Natural killer cell (primary cell): Measurements from ENCODE around the gene ACLY. TPM values are rescaled to one million over a fixed set of nuclear protein-coding genes. Genes with fewer than 3 reads are reported as not detected.

Experiments used
- ATAC-seq, 3 donors: fragments of 150-1000 bp in 2 of 3; fragments of 200-7000 bp in 1 of 3; cut with Tn5 transposase; 1 replicate in 1 of 3; 2 replicates in 2 of 3; pipeline ENCODE4 v1.10.0; 2021; ENCODE audit warnings: mild to moderate bottlenecking in 2 of 3, moderate library complexity in 2 of 3
- DNase-seq, 2 donors: peaks; one replicate each; pipeline versions ENCODE4 v3.0.0 to v3.0.0-alpha.2; 2013 to 2021; ENCODE audit warnings: mixed read lengths in 1 of 2
- H3K27ac ChIP-seq: one replicate; pipeline ENCODE4 v1.5.1; 2013; ENCODE audit warnings: mild to moderate bottlenecking, low read length
- H3K27me3 ChIP-seq: one replicate; pipeline ENCODE4 v1.6.1; 2013; ENCODE audit warnings: low read length; ENCODE audit not compliant: control insufficient read depth, insufficient read depth
- H3K36me3 ChIP-seq: one replicate; pipeline ENCODE4 v1.6.1; 2013; ENCODE audit warnings: low read length; ENCODE audit not compliant: control insufficient read depth, insufficient read depth
- H3K4me1 ChIP-seq: one replicate; pipeline ENCODE4 v1.6.1; 2013; ENCODE audit warnings: low read length; ENCODE audit not compliant: control insufficient read depth, insufficient read depth
- H3K4me3 ChIP-seq: one replicate; pipeline ENCODE4 v1.5.1; 2013; ENCODE audit warnings: low read length
- H3K9me3 ChIP-seq: one replicate; pipeline ENCODE4 v1.6.1; 2013; ENCODE audit warnings: low read length; ENCODE audit not compliant: control insufficient read depth, insufficient read depth
- H3K27ac Mint-ChIP-seq, 2 donors: one replicate each; pipeline ENCODE4 v1.8.0; 2022; ENCODE audit warnings: mild to moderate bottlenecking in 2 of 2, mixed read lengths in 2 of 2, moderate library complexity in 1 of 2
- H3K27me3 Mint-ChIP-seq, 2 donors: one replicate each; pipeline ENCODE4 v1.8.0; 2022; ENCODE audit warnings: low read depth in 2 of 2, mixed read lengths in 2 of 2
- H3K36me3 Mint-ChIP-seq: one replicate; pipeline ENCODE4 v1.8.0; 2022; ENCODE audit warnings: mixed read lengths
- H3K4me1 Mint-ChIP-seq, 2 donors: one replicate each; pipeline ENCODE4 v1.8.0; 2022; ENCODE audit warnings: mixed read lengths in 2 of 2
- H3K4me3 Mint-ChIP-seq: one replicate; pipeline ENCODE4 v1.8.0; 2022; ENCODE audit warnings: mild to moderate bottlenecking, moderate library complexity, mixed read lengths
- H3K9me3 Mint-ChIP-seq, 2 donors: one replicate each; pipeline ENCODE4 v1.8.0; 2022; ENCODE audit warnings: mixed read lengths in 2 of 2
- CTCF ChIP-seq: fragments of 200-600 bp; IDR thresholded peaks from one replicate; pipeline ENCODE4 v1.8.0; 2022; ENCODE audit warnings: antibody characterized with exemption
- WGBS: methylation state at CpG from one replicate; pipeline ENCODE4 v1.1.7; 2013; ENCODE audit warnings: missing lambda C conversion rate; ENCODE audit not compliant: insufficient coverage; 5-methylcytosine and 5-hydroxymethylcytosine counted together
- intact Hi-C: fragments of 100-400 bp; cut with micrococcal nuclease; formaldehyde crosslinking; loops from one replicate; pipeline ENCODE4 v1.14.2; 2022
- total RNA-seq, 4 donors: library from RNA; stranded (reverse); fragments of 120-200 nt in 1 of 4; gene quantifications; one replicate each; pipeline versions ENCODE4 v1.2.3 to v1.2.4, GENCODE V29; 2013 to 2022

ACLY gene
- total RNA-seq, 3 donors from 2014 or later (not counting 1 experiment from before 2014, with no cell fraction given): 86.5 to 106 (median 106) TPM

DNA sequence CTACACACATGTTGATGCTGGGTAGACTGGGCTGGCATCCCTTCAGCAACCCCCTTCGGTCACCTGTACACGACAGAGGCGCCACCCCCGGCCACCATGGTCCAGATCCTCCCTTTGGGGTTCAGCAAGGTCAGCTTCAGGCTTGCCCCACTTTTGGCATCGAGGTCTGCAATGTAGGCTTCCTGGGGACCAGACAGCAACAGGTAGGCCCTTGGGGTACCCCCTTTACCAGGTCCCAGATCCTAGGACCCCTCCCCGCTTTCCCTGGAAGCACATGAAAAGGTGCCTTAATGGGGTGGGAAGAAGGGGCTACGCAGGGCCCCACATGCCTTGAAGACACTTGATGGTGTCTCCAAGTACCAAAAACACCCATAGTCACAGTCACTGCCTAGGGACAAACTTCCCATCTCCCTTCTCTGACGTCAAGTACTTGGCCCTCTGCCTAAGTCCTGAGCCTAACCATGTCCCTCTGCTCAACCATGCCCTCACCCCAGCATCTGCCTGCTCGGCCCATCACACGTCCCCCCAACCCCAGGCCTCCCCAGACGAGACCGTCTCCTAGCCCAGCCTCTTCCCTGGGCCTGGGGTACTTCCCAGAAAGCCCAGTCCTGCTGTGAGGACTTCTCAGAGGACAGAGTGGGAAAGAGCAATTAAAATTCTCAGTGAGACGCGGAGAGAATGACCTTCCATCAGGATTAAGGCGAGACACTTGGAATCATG, 12.1 kb downstream of the ACLY start:
- H3K4me1 ChIP-seq: no peaks in the 10 kb centered on the region
- no peak overlapping the region for H3K4me3 ChIP-seq
- no peaks in the 10 kb centered on the region for H3K27me3 Mint-ChIP-seq
- intact Hi-C loops: no loop called here
- DNase-seq (no peak), ATAC-seq (no peak)
- no peak overlapping the region for H3K27ac ChIP-seq
- no peak overlapping the region for H3K4me3 Mint-ChIP-seq
- H3K36me3 Mint-ChIP-seq: peaks cover 9% of the 10 kb centered on the region
- H3K9me3 ChIP-seq: no peaks in the 10 kb centered on the region
- H3K27ac Mint-ChIP-seq: no peak overlapping the region
- no peaks in the 10 kb centered on the region for H3K9me3 Mint-ChIP-seq
- H3K36me3 ChIP-seq: peaks cover 84% of the 10 kb centered on the region
- no peaks in the 10 kb centered on the region for H3K27me3 ChIP-seq
- no peak for TF ChIP-seq CTCF
- peaks cover 0 to 8% of the 10 kb centered on the region in 2 donors for H3K4me1 Mint-ChIP-seq
- 96% methylated on average over 15 of the region's 15 CpGs for WGBS

DNA sequence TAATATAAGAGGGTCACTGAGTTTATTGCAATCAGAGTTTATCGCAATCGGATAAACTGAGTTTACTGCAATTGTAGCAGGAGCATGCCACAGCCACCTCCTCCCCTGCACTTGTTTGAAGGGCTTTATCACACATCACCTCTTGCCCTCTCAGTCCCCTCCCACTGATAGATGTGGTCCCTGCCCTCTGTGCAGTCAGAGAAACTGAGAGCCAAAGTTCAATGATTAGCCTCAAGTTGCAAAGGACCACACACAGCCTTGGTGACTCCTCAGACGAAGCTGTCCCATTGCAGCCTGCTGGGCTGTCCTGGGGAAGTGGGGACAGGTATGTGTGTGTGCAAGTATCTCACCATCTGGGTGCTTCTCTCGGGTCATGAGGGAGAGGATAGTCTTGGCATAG, 13.6 kb downstream of the ACLY start:
- Mint-ChIP-seq H3K27me3 (no peaks in the 10 kb centered on the region), H3K36me3 (peaks cover 18% of the 10 kb centered on the region), H3K4me3 (no peak overlapping the region), H3K9me3 (no peaks in the 10 kb centered on the region), H3K4me1 (peaks cover 0 to 8% of the 10 kb centered on the region in 2 donors), H3K27ac (no peak overlapping the region)
- peaks cover 83% of the 10 kb centered on the region for H3K36me3 ChIP-seq
- no peaks in the 10 kb centered on the region for H3K9me3 ChIP-seq
- H3K4me1 ChIP-seq: no peaks in the 10 kb centered on the region
- no peak overlapping the region for H3K27ac ChIP-seq
- no peak overlapping the region for H3K4me3 ChIP-seq
- WGBS: 97% methylated on average over 4 of the region's 4 CpGs
- TF ChIP-seq CTCF: no peak
- intact Hi-C loops: no loop called here
- DNase-seq (no peak), ATAC-seq (no peak)
- no peaks in the 10 kb centered on the region for H3K27me3 ChIP-seq

- intact Hi-C loops: no loop called here
- no peak for DNase-seq
- Histone ChIP-seq H3K27me3 (no peaks in the 10 kb centered on the region), H3K4me3 (no peak overlapping the region), H3K9me3 (no peaks in the 10 kb centered on the region), H3K27ac (no peak overlapping the region), H3K4me1 (no peaks in the 10 kb centered on the region), H3K36me3 (peaks cover 82% of the 10 kb centered on the region)
- Mint-ChIP-seq H3K4me3 (no peak overlapping the region), H3K36me3 (peaks cover 22% of the 10 kb centered on the region), H3K27me3 (no peaks in the 10 kb centered on the region), H3K9me3 (no peaks in the 10 kb centered on the region), H3K27ac (no peak overlapping the region), H3K4me1 (peaks cover 0 to 8% of the 10 kb centered on the region in 2 donors)
- no peak for ATAC-seq
- TF ChIP-seq CTCF: no peak
- WGBS: 93% methylated on average over 7 of the region's 7 CpGs
Measured at GRCh38 chr17:41904242-41904841, 14.4 kb downstream of the ACLY start.
